ENCODE data around the gene CDK18. TPM values are rescaled to one million over a fixed set of nuclear protein-coding genes. Genes with fewer than 3 reads are reported as not detected.
A peak's percentile ranks its signal among the peaks of the same experiment; 100 is the strongest.

The CDK18 gene
- 1 to 10 TPM; 7.4 to 9.9 TPM for total RNA-seq

DNA sequence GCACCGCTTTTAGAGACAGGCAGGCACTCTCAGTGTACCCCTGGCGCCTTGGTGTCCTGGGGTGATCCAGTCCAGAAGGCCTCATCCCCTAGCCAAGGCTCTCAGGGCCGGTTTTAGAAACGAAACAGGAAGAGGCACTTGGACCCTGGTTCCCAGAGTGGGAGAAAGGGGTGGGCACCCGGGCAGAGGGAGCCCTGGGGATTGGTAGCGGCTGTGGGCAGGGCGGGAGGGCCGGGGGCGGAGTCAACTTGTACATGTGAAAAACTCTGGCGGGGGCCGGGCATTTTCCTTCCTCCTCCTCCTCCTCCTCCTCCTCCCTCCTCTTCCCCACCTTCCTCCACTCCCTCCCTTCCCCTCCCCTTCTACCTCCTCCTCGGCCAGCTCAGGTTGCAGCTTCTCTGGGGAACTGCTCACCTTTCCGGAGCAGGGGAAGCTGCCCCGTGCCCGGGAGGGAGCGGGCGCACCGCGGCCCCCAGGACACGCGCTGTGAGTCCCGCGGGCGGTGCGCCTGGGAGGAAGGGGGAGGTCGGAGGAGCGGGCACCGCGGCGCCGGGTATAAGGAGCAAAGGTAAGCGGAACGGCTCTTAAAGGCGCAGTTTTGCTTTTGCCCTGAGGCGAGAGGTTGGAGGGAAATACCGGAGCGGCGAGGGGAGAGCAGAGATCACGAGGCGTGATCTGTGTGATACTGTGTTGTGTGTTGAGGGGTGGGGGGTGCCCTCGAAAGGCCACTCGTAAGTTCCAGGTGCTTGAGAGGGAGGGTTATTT, at the start of gene CDK18:
Gene CDK18, plus strand, starts transcription at position 359 of the 765 bp plus-strand sequence. CDS start 18,499 bp downstream, outside the sequence.
- H3K27ac Mint-ChIP-seq = peak within 1 kb of the TSS; percentile 72
- H3K27me3 Mint-ChIP-seq = peaks cover 2% of the 10 kb centered on the region
- no peaks in the 10 kb centered on the region for H3K36me3 Mint-ChIP-seq
- DNase-seq (peak; percentile 67), ATAC-seq (ENCODE audit: low read depth) (peak; percentile 79)
- H3K9me3 Mint-ChIP-seq = no peaks in the 10 kb centered on the region
- peaks cover 12% of the 10 kb centered on the region for H3K4me1 Mint-ChIP-seq
- peak within 1 kb of the TSS; percentile 85 for H3K4me3 Mint-ChIP-seq
- POLR2A ChIA-PET = no interaction called here

- ATAC-seq (ENCODE audit: low read depth) = no peak
- no peaks in the 10 kb centered on the region for H3K9me3 Mint-ChIP-seq
- POLR2A ChIA-PET = no interaction called here
- no peak for DNase-seq
- H3K27me3 Mint-ChIP-seq = peaks cover 75% of the 10 kb centered on the region
- no peaks in the 10 kb centered on the region for H3K36me3 Mint-ChIP-seq
- no peak overlapping the region for H3K4me3 Mint-ChIP-seq
- peaks cover 9% of the 10 kb centered on the region for H3K4me1 Mint-ChIP-seq
- H3K27ac Mint-ChIP-seq = no peak overlapping the region
These were observed 49.5 kb upstream of the CDK18 start for GRCh38 chr1:205454903-205455335.

DNA sequence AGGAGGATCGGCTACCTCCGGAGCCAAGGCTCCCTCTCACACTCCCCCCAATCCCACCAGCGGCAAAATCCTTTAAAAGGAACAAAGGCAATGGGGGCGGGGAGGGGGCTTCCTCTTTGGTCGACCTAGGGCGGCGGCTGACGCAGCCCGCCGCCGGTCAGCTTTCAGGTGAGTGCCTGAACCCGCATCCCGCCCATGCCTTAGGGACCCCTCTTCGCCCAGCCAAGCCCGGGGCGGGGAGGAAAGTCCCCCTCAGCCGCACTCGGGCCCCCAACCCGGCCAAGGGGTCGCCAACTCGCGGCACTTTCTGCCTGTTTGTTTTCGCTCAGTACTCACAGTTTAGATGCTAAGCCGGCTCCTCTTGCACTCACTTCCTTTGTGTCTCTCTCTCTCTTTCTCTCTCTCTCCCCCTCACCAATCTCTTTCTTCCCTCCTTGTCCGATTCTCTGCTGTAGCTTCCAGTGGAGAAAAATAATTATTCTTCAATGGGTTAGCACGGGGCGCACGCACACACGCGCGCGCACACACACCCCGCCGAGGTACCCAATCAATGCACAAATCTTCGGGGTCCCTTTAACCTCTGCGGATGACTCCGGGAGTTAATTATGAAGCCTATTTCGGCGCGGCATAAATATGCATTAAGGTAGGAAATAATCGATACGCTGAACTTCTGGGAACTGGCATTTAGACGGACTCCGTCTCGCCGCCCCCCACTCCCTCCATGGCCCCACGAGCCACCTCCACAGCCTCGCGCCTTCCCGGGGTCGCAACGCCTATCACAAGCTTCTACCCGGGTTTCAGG, 48.7 kb upstream of the CDK18 start, which contains the start of gene BLACAT1:
Gene BLACAT1, minus strand, starts transcription at position 465 of the 802 bp plus-strand sequence.
- POLR2A ChIA-PET = no interaction called here
- Mint-ChIP-seq H3K9me3 (no peaks in the 10 kb centered on the region), H3K4me1 (peaks cover 9% of the 10 kb centered on the region), H3K27me3 (peaks cover 79% of the 10 kb centered on the region), H3K4me3 (peak within 1 kb of the TSS; percentile 71), H3K36me3 (no peaks in the 10 kb centered on the region), H3K27ac (peak within 1 kb of the TSS; percentile 1)
- DNase-seq = no peak
- no peak for ATAC-seq (ENCODE audit: low read depth)

DNA sequence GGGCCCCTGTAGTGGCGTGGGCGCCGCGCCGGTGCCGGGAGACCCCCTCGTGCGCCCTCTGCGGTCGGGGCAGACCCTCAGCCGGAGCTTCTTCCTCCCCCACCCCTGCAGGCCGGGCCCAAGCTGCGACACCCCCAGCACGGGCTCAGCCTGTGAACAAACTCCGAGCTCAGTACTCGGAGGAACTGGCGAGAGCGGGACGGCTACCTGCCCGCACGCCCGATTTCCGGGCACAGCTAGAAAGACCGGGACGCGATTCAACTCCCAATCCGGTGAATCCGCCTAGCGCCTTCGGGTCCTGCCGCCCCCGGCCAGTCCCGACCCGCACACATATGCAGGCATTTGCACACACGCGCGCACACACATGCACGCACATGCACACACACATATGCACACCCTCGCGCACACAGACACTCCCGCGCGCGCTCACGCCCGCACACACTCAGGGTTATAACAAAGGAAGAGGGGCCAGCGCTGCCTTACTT, 48.0 kb upstream of the CDK18 start:
- Mint-ChIP-seq H3K9me3 (no peaks in the 10 kb centered on the region), H3K4me1 (peaks cover 9% of the 10 kb centered on the region), H3K36me3 (no peaks in the 10 kb centered on the region), H3K4me3 (peak overlapping the region; percentile 71), H3K27me3 (peaks cover 82% of the 10 kb centered on the region), H3K27ac (no peak overlapping the region)
- peak; percentile 42 for DNase-seq
- peak; percentile 16 for ATAC-seq (ENCODE audit: low read depth)
- POLR2A ChIA-PET = no interaction called here

- POLR2A ChIA-PET = interaction anchor here (1.4 kb wide), 1 partner anchor 16 kb away, joined by 4 read pairs; no protein-coding TSS in a partner anchor
- Mint-ChIP-seq H3K27ac (no peak overlapping the region), H3K4me1 (peaks cover 9% of the 10 kb centered on the region), H3K4me3 (peak overlapping the region; percentile 19), H3K36me3 (no peaks in the 10 kb centered on the region), H3K27me3 (peaks cover 80% of the 10 kb centered on the region), H3K9me3 (no peaks in the 10 kb centered on the region)
- ATAC-seq (ENCODE audit: low read depth) (peak; percentile 38), DNase-seq (no peak)
These were observed 47.4 kb upstream of the CDK18 start for GRCh38 chr1:205456868-205457745.

GRCh38 chr1:205458777-205459566, 45.5 kb upstream of the CDK18 start:
- ATAC-seq (ENCODE audit: low read depth) = peak; percentile 62
- Mint-ChIP-seq H3K36me3 (no peaks in the 10 kb centered on the region), H3K9me3 (no peaks in the 10 kb centered on the region), H3K27me3 (peaks cover 64% of the 10 kb centered on the region), H3K4me1 (peaks cover 9% of the 10 kb centered on the region), H3K4me3 (no peak overlapping the region), H3K27ac (no peak overlapping the region)
- POLR2A ChIA-PET = interaction anchor here (1.4 kb wide), 1 partner anchor 18 kb away, joined by 4 read pairs; no protein-coding TSS in a partner anchor
- peak; percentile 48 for DNase-seq

- H3K4me3 Mint-ChIP-seq = no peak overlapping the region
- no peaks in the 10 kb centered on the region for H3K9me3 Mint-ChIP-seq
- no peak overlapping the region for H3K27ac Mint-ChIP-seq
- peaks cover 30% of the 10 kb centered on the region for H3K27me3 Mint-ChIP-seq
- H3K4me1 Mint-ChIP-seq = no peaks in the 10 kb centered on the region
- ATAC-seq (ENCODE audit: low read depth) (no peak), DNase-seq (no peak)
- POLR2A ChIA-PET = no interaction called here
- no peaks in the 10 kb centered on the region for H3K36me3 Mint-ChIP-seq
These were observed 39.1 kb upstream of the CDK18 start for GRCh38 chr1:205465392-205465791.

DNA sequence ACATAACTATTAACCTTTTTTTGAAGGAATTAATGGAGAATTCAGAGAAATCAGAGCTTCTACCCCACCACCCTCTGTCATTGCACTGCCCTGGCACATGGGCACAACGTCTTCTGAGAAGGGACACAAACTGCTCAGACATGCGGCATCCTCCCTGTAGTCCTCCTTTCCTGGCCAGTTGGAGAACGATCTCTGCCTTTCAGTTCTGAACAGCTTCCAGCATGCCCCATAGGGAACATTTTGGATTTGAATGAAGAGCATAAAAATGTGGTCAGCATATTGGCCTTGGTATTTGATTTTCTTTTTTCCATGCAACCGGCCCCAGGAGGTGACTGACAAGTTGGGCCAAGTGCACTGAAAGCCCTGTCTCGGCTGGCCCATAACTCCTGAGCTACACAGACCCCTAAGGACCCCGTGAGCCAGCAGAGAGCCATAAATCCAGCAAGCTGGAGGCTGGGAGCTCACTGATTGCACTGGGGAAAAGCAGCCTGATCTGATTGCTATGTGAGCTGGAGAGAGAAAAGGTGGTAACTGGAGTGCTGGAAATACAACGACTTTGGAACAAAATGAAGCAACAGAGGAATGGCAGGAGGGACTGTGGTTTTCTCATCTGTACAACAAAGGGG, 37.8 kb upstream of the CDK18 start:
- POLR2A ChIA-PET = no interaction called here
- Mint-ChIP-seq H3K27ac (no peak overlapping the region), H3K36me3 (no peaks in the 10 kb centered on the region), H3K9me3 (no peaks in the 10 kb centered on the region), H3K4me3 (no peak overlapping the region), H3K4me1 (no peaks in the 10 kb centered on the region), H3K27me3 (peaks cover 21% of the 10 kb centered on the region)
- DNase-seq = no peak
- ATAC-seq (ENCODE audit: low read depth) = no peak

DNA sequence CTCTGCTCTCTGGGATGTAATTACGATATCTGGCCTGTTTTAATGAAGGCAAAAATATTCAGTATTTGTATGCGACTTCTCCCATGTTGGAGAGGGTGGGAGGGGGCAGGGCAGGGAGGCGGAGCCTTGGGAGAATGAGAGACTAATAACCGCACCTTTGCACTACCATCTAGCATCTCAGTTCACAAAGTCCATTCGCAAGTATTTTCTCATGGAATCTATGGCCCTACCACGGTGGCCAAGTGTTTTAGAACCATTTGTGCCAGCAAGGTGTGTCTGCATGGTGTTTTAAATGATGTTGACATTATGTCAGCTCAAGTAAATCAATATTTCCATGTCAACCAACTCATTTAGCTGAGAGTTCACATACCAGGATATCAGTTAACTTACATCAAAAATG, 34.3 kb upstream of the CDK18 start:
- Mint-ChIP-seq H3K27me3 (peaks cover 45% of the 10 kb centered on the region), H3K4me1 (peaks cover 3% of the 10 kb centered on the region)

DNA sequence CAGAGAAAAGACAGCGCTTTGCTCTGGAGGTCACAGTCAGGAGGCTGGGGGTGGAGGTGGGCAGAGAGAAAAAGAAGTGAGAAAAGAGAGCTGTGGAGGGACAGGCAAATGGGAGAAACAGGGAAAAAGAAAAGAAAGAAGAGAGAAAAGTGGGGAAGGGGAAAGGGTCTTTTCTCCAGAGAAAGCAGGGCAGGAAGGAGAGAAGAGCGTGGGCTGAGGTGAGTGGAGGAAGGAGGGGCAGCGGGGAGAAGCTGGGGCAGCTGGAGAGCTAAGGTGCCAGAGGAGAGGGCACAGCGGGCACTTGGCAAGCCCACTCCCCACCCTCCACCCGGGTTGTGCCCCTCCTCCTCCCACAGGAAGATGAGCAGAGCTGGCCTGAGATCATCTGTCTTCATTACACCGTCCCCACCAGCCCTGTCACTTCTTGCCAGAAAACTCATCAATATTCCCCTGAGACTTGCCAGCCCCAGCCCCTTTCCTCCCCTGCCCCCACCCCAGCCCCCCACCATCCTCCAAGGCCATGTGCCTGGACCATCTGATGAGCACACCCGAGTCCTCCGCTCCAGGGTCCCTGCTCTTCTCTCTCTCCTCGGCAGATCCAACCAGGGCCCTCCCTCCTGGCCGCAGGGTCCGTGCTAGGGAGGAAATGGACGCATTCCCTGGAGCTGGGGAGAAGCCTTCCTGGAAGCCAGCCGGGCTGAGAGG, 31.6 kb upstream of the CDK18 start:
- H3K27me3 Mint-ChIP-seq = peaks cover 29% of the 10 kb centered on the region
- POLR2A ChIA-PET = no interaction called here

More for the DNA sequence above, 34.3 kb upstream of the CDK18 start:
- Mint-ChIP-seq H3K36me3 (peaks cover 7% of the 10 kb centered on the region), H3K9me3 (peaks cover 7% of the 10 kb centered on the region), H3K4me3 (no peak overlapping the region), H3K27ac (no peak overlapping the region)
- ATAC-seq (ENCODE audit: low read depth) (no peak), DNase-seq (no peak)
- POLR2A ChIA-PET = no interaction called here

DNA sequence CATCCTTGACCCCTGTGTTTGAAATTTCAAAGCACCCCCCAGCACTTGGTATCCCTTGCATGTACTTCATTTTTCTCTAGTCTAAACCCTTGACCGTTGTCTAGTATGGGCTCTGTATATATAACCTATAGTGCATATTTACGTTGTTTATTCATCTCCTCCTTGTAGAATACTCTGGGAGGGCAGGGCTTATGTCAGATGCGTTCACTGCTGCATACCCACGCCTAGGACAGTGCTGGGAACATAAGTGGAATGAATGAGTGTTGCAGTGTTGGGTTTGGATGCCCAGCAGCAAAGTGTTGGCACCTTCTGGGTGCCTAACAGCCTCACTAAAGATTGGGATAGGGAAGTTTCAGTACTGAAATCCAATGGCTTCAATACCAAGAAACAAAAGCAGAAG, 31.0 kb upstream of the CDK18 start:
- Mint-ChIP-seq H3K4me3 (no peak overlapping the region), H3K4me1 (peaks cover 3% of the 10 kb centered on the region), H3K27me3 (peaks cover 29% of the 10 kb centered on the region), H3K36me3 (peaks cover 7% of the 10 kb centered on the region), H3K9me3 (peaks cover 19% of the 10 kb centered on the region), H3K27ac (no peak overlapping the region)
- POLR2A ChIA-PET = no interaction called here
- ATAC-seq (ENCODE audit: low read depth) (no peak), DNase-seq (no peak)

More for the DNA sequence above, 31.6 kb upstream of the CDK18 start:
- Mint-ChIP-seq H3K9me3 (peaks cover 19% of the 10 kb centered on the region), H3K36me3 (peaks cover 7% of the 10 kb centered on the region), H3K27ac (no peak overlapping the region), H3K4me1 (peaks cover 3% of the 10 kb centered on the region), H3K4me3 (no peak overlapping the region)
- DNase-seq = no peak
- no peak for ATAC-seq (ENCODE audit: low read depth)
